HPDE6-E6E7 (cell line): ENCODE data around the gene EFNA1.

ENCODE experiments used
- DNase-seq: peaks from one replicate; pipeline ENCODE4 v3.0.0; 2011; ENCODE audit warnings: missing footprints; ENCODE audit errors: extremely low spot score

EFNA1 gene

GRCh38 chr1:155124503-155125463, 2.9 kb upstream of the EFNA1 start:
- no peak for DNase-seq

- no peak for DNase-seq
These were observed 2.1 kb upstream of the EFNA1 start for GRCh38 chr1:155125511-155125945.

- DNase-seq: no peak
These were observed 1.6 kb upstream of the EFNA1 start for GRCh38 chr1:155125946-155126555.

- DNase-seq: no peak
These were observed 1.0 kb upstream of the EFNA1 start for GRCh38 chr1:155126556-155127104.

DNA sequence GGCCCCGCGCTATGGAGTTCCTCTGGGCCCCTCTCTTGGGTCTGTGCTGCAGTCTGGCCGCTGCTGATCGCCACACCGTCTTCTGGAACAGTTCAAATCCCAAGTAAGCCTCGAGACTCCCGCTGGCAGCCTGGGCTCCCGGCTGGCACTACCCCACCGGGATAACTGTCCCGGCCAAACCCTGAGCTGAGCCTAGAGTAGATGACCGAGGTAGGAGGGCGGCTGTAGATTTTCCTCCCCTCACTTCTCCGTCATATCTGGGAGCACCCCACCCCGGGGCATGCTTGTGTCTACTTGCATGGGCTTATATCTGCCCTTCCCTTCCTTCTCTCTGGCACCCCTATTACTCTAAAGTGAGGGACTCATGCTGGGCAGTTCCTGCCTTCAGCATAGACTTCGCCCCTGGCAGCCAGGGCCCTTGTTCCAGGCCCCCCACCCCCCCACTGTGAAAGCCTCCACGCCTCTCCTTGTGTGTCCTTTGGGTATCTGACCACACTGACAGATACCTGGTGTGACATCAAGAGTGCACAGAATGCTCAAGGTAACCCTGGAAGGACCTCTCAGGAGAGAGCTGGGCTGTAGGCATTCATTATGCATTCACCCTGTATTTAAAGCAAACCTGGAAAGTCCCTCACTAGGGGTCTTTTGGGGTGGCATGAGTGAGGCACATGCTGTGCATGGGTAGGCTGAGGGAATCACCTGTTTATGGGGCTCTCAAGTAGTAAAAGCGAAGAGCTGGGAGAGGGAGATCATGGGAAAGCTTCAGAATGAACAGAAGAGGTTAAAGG, 485 bp downstream of the EFNA1 start:
- DNase-seq: no peak

GRCh38 chr1:155128755-155129473, 1.2 kb downstream of the EFNA1 start:
- DNase-seq: no peak

DNA sequence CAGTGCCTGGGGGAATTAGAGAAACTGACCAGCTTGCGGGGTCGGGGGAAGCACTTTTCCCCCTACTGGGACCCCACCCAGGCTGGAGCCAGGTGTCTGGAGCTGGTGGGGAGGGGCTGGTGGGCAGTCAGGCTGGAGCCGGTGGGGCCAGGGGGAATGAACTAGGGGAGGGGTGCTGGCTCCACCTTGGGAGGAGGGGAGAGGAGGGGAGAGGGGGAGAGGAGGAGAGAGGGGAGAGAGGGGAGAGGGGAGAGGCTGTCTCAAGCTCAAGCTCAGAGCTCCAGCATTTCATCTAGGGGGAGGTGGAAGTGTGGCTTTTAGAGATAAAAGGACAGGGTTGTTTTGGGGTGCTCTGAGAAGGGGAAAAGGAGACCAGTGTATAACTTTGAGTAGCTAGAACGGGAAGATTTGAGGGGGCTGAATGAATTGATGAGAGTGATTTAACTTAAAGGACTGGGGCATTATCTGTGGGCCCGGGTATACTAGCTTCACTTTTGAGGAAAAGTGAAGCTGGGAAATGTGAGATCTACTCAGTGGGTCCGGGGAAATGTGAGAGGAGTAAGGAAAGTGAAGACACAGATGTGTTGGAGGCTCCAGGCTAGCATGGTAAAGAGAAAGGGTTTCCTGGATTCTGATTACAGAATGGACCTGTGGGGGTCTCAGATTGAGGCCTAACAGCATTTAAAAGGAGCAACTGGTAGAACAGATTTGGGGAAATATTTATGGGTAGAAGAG, 2.8 kb downstream of the EFNA1 start:
- DNase-seq: no peak

- no peak for DNase-seq
These were observed 3.6 kb downstream of the EFNA1 start for GRCh38 chr1:155131285-155131684.

GRCh38 chr1:155131856-155132255, 4.2 kb downstream of the EFNA1 start:
- DNase-seq: no peak

DNA sequence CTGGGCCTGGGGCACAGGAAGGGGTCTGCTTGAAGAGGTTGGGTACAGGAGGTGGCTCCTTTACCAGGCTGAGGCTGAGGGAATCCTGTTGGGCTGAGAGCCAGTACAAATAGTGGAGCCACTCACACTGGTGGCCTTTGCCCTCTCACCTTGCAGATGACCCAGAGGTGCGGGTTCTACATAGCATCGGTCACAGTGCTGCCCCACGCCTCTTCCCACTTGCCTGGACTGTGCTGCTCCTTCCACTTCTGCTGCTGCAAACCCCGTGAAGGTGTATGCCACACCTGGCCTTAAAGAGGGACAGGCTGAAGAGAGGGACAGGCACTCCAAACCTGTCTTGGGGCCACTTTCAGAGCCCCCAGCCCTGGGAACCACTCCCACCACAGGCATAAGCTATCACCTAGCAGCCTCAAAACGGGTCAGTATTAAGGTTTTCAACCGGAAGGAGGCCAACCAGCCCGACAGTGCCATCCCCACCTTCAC, 6.2 kb downstream of the EFNA1 start:
- DNase-seq: no peak

DNA sequence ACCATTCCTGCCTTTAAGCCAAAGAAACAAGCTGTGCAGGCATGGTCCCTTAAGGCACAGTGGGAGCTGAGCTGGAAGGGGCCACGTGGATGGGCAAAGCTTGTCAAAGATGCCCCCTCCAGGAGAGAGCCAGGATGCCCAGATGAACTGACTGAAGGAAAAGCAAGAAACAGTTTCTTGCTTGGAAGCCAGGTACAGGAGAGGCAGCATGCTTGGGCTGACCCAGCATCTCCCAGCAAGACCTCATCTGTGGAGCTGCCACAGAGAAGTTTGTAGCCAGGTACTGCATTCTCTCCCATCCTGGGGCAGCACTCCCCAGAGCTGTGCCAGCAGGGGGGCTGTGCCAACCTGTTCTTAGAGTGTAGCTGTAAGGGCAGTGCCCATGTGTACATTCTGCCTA, 6.6 kb downstream of the EFNA1 start:
- no peak for DNase-seq

DNA sequence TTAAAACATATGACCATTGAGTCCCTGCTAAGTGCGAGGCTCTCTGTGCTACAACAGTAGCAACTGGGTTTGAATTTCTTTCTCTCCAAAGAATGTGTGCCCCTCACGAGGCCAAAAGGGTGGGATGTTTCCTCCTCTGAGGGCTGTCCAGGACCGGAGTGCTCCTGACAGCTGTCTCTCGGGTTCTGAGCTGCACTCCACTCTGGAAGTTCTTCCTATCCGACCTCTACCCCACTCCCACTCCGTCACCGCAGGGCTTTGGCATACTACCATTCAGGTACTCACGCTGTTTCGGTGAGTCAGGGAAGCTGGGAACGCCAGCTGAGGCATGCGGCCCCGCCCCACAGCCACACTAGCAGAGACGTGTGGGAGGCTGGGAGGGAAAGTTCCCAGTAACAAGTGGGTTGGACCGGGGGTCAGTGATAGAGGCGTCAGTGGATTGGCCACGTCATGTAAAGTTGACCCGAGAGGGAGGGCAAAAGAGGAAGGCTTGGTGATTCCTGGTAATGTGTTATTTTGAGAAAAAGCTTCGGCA, 7.3 kb downstream of the EFNA1 start:
- peak; percentile 96 for DNase-seq

DNA sequence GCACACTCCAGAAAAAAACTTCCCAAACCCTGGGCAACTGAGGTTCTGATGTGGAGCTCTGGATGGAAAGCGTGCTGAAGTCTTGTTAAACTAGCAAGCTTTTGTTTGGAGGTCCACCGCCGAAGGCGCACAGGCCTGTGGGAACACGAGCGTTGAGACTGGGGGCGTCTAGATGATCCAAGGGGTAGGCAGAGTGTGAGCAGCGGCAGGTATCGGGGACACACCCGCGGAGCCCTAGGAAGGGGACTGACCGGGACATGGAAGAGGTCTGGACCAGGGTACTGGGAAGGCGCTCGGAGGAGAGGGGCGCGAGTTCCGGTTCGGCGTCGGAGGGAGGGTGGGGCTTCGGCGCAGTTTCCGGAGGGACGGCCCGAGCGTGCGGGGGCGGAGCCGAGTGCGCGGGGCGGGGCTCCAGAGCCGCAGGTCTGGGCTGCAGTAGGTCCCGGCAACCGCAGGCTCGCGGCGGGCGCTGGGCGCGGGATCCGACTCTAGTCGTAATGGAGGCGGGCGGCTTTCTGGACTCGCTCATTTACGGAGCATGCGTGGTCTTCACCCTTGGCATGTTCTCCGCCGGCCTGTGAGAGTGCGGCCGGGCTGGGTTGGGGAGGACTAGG, 7.8 kb downstream of the EFNA1 start, which contains the start of gene SLC50A1:
SLC50A1 (plus strand) TSS at position 438 of the 614 bp plus-strand sequence; CDS start at position 498, 60 bp downstream.
- DNase-seq: peak; percentile 82

GRCh38 chr1:155136748-155137147, 9.1 kb downstream of the EFNA1 start:
- no peak for DNase-seq

- no peak for DNase-seq
These were observed 9.7 kb downstream of the EFNA1 start for GRCh38 chr1:155137154-155137949.

DNA sequence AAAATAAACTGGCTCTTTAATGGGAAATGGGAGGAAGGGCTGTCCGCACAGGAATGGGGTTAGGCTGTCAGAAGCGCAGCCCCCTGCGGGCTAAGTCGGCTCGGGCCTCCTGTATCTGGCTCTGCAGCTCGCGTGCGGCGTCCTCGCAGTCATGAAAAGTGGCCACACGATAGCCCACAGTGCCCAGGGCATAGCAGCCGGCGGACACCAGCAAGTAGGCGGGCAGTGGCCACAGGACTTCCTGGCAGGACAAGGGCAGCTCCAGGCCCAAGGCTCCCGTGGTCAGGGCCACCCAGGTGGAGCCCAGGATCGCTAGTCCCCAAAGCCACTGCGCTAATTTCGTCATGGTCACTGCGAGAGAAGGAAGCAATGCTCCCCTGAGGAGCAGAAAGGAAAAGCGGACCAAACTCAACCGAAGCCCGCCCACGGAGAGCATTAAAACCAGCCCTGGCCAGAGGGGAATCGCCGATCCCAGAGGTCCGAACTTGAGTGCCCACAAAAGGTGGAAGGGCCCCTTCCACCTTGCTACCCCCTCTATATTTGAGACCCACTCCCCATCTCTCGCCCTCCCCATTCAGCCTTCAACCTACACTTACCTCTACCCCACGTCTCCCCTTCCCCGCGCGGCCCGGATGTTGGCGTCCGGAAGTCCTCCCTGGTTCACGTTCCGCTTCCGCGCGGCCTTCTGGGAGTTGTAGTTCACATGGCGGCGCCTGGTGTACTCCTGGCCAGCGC, 12.4 kb downstream of the EFNA1 start, which contains the start of gene DPM3:
DPM3 (minus strand) TSS at position 637 of the 735 bp plus-strand sequence; CDS start at position 346, 291 bp downstream.
- no peak for DNase-seq

DNA sequence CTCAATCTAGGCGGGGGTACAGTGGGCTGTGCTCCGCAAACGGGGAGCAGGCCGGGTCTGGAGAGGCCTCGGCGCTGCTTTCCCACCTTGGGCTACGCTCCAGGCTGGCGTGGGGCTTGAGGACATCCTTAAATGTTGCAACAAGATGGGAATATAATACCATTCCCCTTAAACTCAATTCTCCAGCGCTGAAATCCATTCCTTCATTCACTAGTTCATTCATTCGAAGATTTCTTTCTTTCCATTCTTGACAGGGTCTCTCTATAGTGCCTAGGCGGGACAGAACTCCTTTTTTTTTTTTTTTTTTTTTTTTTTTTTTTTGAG, 12.9 kb downstream of the EFNA1 start:
- DNase-seq: no peak

DNA sequence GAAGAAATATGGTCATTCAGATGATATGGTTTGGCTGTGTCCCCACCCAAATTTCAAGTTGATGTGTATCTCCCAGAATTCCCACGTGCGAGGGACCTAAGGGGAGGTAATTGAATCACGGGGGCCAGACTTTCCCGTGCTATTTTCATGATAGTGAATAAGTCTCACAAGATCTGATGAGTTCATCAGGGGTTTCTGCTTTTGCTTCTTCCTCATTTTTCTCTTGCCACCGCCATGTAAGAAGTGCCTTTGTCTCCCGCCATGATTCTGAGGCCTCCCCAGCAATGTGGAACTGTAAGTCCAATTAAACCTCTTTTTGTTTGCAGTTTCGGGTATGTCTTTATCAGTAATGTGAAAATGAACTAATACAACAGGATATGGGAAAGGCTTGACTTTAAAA, 14.1 kb downstream of the EFNA1 start:
- DNase-seq: no peak
